Rectal smooth muscle tissue (tissue), 1 donor: Measurements from ENCODE around the gene HOXA4.

Source experiments
- H3K27ac ChIP-seq: one replicate; pipeline ENCODE4 v1.7.0; 2013; ENCODE audit warnings: low read depth, low read length, inconsistent platforms
- H3K27me3 ChIP-seq: one replicate; pipeline ENCODE4 v1.7.0; 2013; ENCODE audit warnings: low read length; ENCODE audit not compliant: control insufficient read depth, insufficient read depth
- H3K36me3 ChIP-seq: one replicate; pipeline ENCODE4 v1.7.0; 2013; ENCODE audit warnings: low read length; ENCODE audit not compliant: control insufficient read depth, insufficient read depth
- H3K4me1 ChIP-seq: one replicate; pipeline ENCODE4 v1.7.0; 2013; ENCODE audit warnings: low read length; ENCODE audit not compliant: control insufficient read depth, insufficient read depth
- H3K4me3 ChIP-seq: one replicate; pipeline ENCODE4 v1.7.0; 2013; ENCODE audit warnings: low read length
- H3K9ac ChIP-seq: one replicate; pipeline ENCODE4 v1.7.0; 2013; ENCODE audit warnings: low read length

HOXA4 gene

GRCh38 chr7:27151931-27152815, 21.6 kb upstream of the HOXA4 start, which contains the start of gene HOXA3:
HOXA3 (minus strand) TSS chr7:27152583; CDS start chr7:27110640, 41,943 bp downstream.
- Histone ChIP-seq H3K27ac (peak within 1 kb of the TSS; percentile 96), H3K4me3 (peak within 1 kb of the TSS; percentile 90), H3K27me3 (peaks cover 7% of the 10 kb centered on the region), H3K36me3 (no peaks in the 10 kb centered on the region), H3K9ac (peak within 1 kb of the TSS; percentile 93), H3K4me1 (peaks cover 20% of the 10 kb centered on the region)

- Histone ChIP-seq H3K27ac (peak overlapping the region; percentile 96), H3K4me1 (peaks cover 23% of the 10 kb centered on the region), H3K27me3 (peaks cover 7% of the 10 kb centered on the region), H3K36me3 (no peaks in the 10 kb centered on the region), H3K9ac (peak overlapping the region; percentile 93), H3K4me3 (peak overlapping the region; percentile 90)
Observed at GRCh38 chr7:27151341-27151930, 20.9 kb upstream of the HOXA4 start.

GRCh38 chr7:27150568-27151340, 20.2 kb upstream of the HOXA4 start:
- Histone ChIP-seq H3K9ac (peak overlapping the region; percentile 93), H3K27me3 (peaks cover 7% of the 10 kb centered on the region), H3K4me3 (peak overlapping the region; percentile 90), H3K27ac (peak overlapping the region; percentile 96), H3K4me1 (peaks cover 23% of the 10 kb centered on the region), H3K36me3 (no peaks in the 10 kb centered on the region)

- Histone ChIP-seq H3K4me1 (peaks cover 17% of the 10 kb centered on the region), H3K27ac (peak overlapping the region; percentile 96), H3K36me3 (peaks cover 6% of the 10 kb centered on the region), H3K9ac (peak overlapping the region; percentile 50), H3K4me3 (peak overlapping the region; percentile 90), H3K27me3 (peaks cover 7% of the 10 kb centered on the region)
Observed at GRCh38 chr7:27149842-27150567, 19.4 kb upstream of the HOXA4 start.

- Histone ChIP-seq H3K27ac (peak overlapping the region; percentile 87), H3K4me3 (peak overlapping the region; percentile 75), H3K4me1 (peaks cover 16% of the 10 kb centered on the region), H3K9ac (peak overlapping the region; percentile 25), H3K27me3 (peaks cover 7% of the 10 kb centered on the region), H3K36me3 (peaks cover 9% of the 10 kb centered on the region)
Observed at GRCh38 chr7:27148756-27149641, 18.4 kb upstream of the HOXA4 start.

GRCh38 chr7:27148031-27148755, 17.6 kb upstream of the HOXA4 start:
- Histone ChIP-seq H3K4me3 (peak overlapping the region; percentile 75), H3K27me3 (peaks cover 7% of the 10 kb centered on the region), H3K9ac (peak overlapping the region; percentile 25), H3K4me1 (peaks cover 16% of the 10 kb centered on the region), H3K36me3 (peaks cover 12% of the 10 kb centered on the region), H3K27ac (peak overlapping the region; percentile 87)

GRCh38 chr7:27147199-27148030, 16.9 kb upstream of the HOXA4 start, which contains the start of gene HOXA6:
HOXA6 (minus strand) TSS chr7:27147774; CDS start chr7:27147749, 25 bp downstream.
- Histone ChIP-seq H3K27me3 (peaks cover 3% of the 10 kb centered on the region), H3K4me1 (peaks cover 14% of the 10 kb centered on the region), H3K4me3 (peak within 1 kb of the TSS; percentile 75), H3K27ac (peak within 1 kb of the TSS; percentile 87), H3K36me3 (peaks cover 12% of the 10 kb centered on the region), H3K9ac (peak within 1 kb of the TSS; percentile 64)

GRCh38 chr7:27146491-27147198, 16.1 kb upstream of the HOXA4 start:
- Histone ChIP-seq H3K9ac (peak overlapping the region; percentile 64), H3K27ac (peak overlapping the region; percentile 87), H3K4me3 (peak overlapping the region; percentile 75)

GRCh38 chr7:27145914-27146412, 15.4 kb upstream of the HOXA4 start:
- Histone ChIP-seq H3K9ac (no peak overlapping the region), H3K4me1 (peaks cover 14% of the 10 kb centered on the region), H3K27me3 (no peaks in the 10 kb centered on the region)

More at GRCh38 chr7:27146491-27147198, 16.1 kb upstream of the HOXA4 start:
- peaks cover 12% of the 10 kb centered on the region for H3K36me3 ChIP-seq
- peaks cover under 1% of the 10 kb centered on the region for H3K27me3 ChIP-seq
- H3K4me1 ChIP-seq = peaks cover 14% of the 10 kb centered on the region

More at GRCh38 chr7:27145914-27146412, 15.4 kb upstream of the HOXA4 start:
- peak overlapping the region; percentile 52 for H3K27ac ChIP-seq
- H3K4me3 ChIP-seq = peak overlapping the region; percentile 40
- peaks cover 12% of the 10 kb centered on the region for H3K36me3 ChIP-seq
